Measurements from ENCODE around the gene EXOSC2. TPM values are rescaled to one million over a fixed set of nuclear protein-coding genes. Genes with fewer than 3 reads are reported as not detected.

The EXOSC2 gene
- total and polyA plus RNA-seq, 2 of the 8 experiments (the other 6 are each of a cell fraction or from before 2014, with no cell fraction given), result 47.8 to 93.6 TPM

- TF ChIP-seq SIN3A (conservative IDR thresholded peaks at IDR 0.05 in 1 of 2, IDR thresholded peaks at IDR 0.05 in 1 of 2; ENCODE audit: low read depth in 1 of 2, low read length in 2 of 2), result 0 out of 4 replicates have a peak, but pooled peaks of 1 of the 2 experiments have one; percentile 16
- TF ChIP-seq POU5F1 (IDR thresholded peaks at IDR 0.05; ENCODE audit: low read depth, low read length), result no peak
- TF ChIP-seq SP1 (IDR thresholded peaks at IDR 0.05; ENCODE audit: low read depth, low read length), result no peak
- no peak for TF ChIP-seq CEBPB (IDR thresholded peaks at IDR 0.05; ENCODE audit: low read depth, low read length)
- TF ChIP-seq SRF (IDR thresholded peaks at IDR 0.05; ENCODE audit: low read depth, low read length), result no peak
Measured at GRCh38 chr9:130665431-130666392, 27.9 kb upstream of the EXOSC2 start (continued).

Data from H1 (cell line).